Small intestine (tissue), 7 donors: ENCODE results near the gene NOD1. TPM values are rescaled to one million over a fixed set of nuclear protein-coding genes. Genes with fewer than 3 reads are reported as not detected.
"Not testable (repeated sequence)": the region's sequence is repeated elsewhere in the genome, so short reads cannot be mapped to it uniquely, and the experiment has no call there.

Source experiments
- DNase-seq, 2 donors: peaks; one replicate each; pipeline versions ENCODE4 v3.0.0 to v3.0.0-alpha.2; 2013
- FAIRE-seq: peaks from 2 replicates; lab custom pipeline; 2012; peaks lifted over from hg19 to GRCh38; lab: Jason Lieb, UNC
- H3K27ac ChIP-seq, 3 donors: one replicate each; pipeline ENCODE4 v1.5.1; 2013; ENCODE audit warnings: low read length in 2 of 3, mild to moderate bottlenecking in 2 of 3, control low read depth in 1 of 3, inconsistent platforms in 1 of 3, low read depth in 1 of 3, moderate library complexity in 1 of 3
- H3K27me3 ChIP-seq, 3 donors: one replicate each; pipeline ENCODE4 v1.6.1; 2013; ENCODE audit warnings: low read length in 3 of 3, inconsistent platforms in 1 of 3; ENCODE audit not compliant: control insufficient read depth in 3 of 3, insufficient read depth in 3 of 3
- H3K36me3 ChIP-seq, 3 donors: one replicate each; pipeline ENCODE4 v1.6.1; 2013; ENCODE audit warnings: low read length in 3 of 3, inconsistent platforms in 1 of 3, low read depth in 1 of 3, mild to moderate bottlenecking in 1 of 3, moderate library complexity in 1 of 3; ENCODE audit not compliant: control insufficient read depth in 3 of 3, insufficient read depth in 2 of 3
- H3K4me1 ChIP-seq, 3 donors: one replicate each; pipeline ENCODE4 v1.6.1; 2013; ENCODE audit warnings: low read length in 2 of 3, inconsistent platforms in 1 of 3, low read depth in 1 of 3, mild to moderate bottlenecking in 1 of 3, moderate library complexity in 1 of 3; ENCODE audit not compliant: control insufficient read depth in 3 of 3, insufficient read depth in 2 of 3
- H3K4me3 ChIP-seq, 3 donors: one replicate each; pipeline ENCODE4 v1.5.1; 2013; ENCODE audit warnings: low read length in 3 of 3, control low read depth in 1 of 3, inconsistent platforms in 1 of 3, low read depth in 1 of 3, mild to moderate bottlenecking in 1 of 3, moderate library complexity in 1 of 3
- H3K9me3 ChIP-seq, 2 donors: one replicate each; pipeline ENCODE4 v1.6.1; 2013; ENCODE audit warnings: low read depth in 1 of 2, low read length in 1 of 2; ENCODE audit not compliant: control insufficient read depth in 2 of 2, insufficient read depth in 1 of 2
- WGBS, 3 donors: extraction: QIAGEN DNeasy Blood & Tissue Kit; methylation state at CpG; one replicate each; pipeline ENCODE4 v1.1.7; 2013; 5-methylcytosine and 5-hydroxymethylcytosine counted together
- polyA plus RNA-seq, 4 donors: library from polyadenylated mRNA; stranded (reverse) in 3 of 4; unstranded in 1 of 4; fragments of 200-250 nt in 3 of 4; fragments of 120-200 nt in 1 of 4; gene quantifications; one replicate each; pipeline versions ENCODE4 v1.2.1 to v1.2.3, GENCODE V29; 2013
- donor health status: healthy with polysubstance abuse.
- donor health status: control.
- donor health status: control.
- donor health status: Bipolar disorder and iron deficiency.
- donor health status: healthy.

NOD1 gene
- polyA plus RNA-seq, 4 donors, result 3.4 to 8.9 (median 5.5) TPM

DNA sequence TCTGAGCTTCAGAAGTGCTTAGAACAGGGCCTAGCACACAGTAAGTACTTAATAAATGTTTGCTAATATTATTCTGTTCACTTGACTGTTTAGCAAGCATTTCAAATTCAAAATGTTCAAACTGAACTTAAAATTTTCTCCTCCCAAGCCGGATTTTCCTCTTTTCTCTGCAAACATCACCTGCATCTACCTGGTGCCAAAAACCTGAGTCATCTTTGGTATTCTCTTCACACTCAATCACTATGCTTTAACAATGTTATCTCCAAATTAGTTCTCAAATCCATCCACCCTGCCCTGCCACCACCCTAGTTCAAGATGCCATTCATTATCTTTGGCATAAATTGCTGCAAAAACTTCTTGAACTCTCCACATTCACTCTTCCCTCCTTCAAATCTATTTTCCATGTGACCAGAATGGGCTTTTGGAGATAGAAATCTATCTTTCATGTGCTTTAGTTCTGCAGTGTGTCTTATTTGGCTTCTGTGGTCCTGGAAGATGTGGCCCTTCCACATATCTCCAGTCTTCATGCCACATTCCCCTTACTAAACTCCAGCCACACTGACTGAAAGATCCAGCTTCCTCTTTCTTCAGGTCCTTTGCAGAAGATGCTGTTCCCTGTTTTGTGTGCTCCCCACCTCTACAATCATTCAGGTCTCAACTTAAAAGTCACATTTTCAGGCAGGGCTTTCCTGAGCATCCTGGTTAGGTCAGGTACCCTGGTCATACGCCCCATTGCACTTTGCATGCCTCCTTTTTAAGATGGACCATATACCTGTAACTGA, 24.1 kb upstream of the NOD1 start:
- Histone ChIP-seq H3K27ac (no peak overlapping the region), H3K9me3 (peaks cover 0 to 5% of the 10 kb centered on the region in 2 donors), H3K4me3 (no peak overlapping the region), H3K27me3 (no peaks in the 10 kb centered on the region), H3K36me3 (peaks cover 0 to 4% (median 0%) of the 10 kb centered on the region in 3 donors), H3K4me1 (peaks cover 3 to 5% (median 5%) of the 10 kb centered on the region in 3 donors)
- no peak for FAIRE-seq
- no peak for DNase-seq
- 65 to 84% (median 83%) methylated on average over 2 of the region's 2 CpGs for WGBS, 3 donors

DNA sequence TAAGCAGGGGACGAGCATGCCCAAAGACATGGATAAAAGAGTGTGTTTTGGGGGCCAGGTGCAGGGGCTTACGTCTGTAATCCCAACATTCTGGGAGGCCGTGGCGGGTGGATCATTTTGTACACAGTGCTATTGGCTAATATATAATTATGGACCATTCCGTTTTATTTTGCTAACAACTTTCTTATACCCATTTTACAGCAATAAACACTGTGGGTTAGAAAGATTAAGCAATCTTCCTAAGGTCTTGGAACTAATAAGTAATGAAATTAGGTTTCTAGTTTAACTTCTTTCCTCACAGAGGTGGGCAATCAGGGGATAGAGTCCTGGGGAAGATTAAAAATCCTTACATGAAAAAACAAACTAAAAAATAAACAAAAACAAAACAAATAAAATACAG, 22.7 kb upstream of the NOD1 start:
- WGBS, 3 donors, result 94 to 97% (median 96%) methylated on average over 5 of the region's 5 CpGs
- Histone ChIP-seq H3K36me3 (peaks cover 0 to 4% (median 2%) of the 10 kb centered on the region in 3 donors), H3K27me3 (no peaks in the 10 kb centered on the region), H3K4me3 (no peak overlapping the region), H3K27ac (no peak overlapping the region), H3K4me1 (peaks cover 3 to 5% (median 5%) of the 10 kb centered on the region in 3 donors), H3K9me3 (no peaks in the 10 kb centered on the region)
- FAIRE-seq (no peak), DNase-seq (no peak)

DNA sequence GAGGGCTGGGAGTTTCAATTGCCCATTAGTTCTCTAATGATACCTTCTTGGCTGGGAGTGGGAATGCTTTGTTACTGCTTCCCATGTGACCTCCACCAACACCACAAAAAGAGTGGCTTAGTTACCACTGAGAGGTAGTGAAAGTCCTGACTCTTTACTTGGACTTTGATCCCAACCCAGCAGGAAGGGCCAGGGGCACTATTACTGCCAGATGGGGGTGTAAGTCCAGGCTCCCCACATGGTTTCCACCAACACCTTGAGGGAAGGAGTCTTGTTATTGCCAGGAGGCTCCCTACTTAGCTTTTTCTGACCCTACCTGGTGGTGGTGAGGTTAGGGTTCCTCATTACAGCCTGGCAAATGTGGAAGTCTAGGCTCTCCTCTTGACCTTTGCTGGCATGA, 14.6 kb upstream of the NOD1 start:
- Histone ChIP-seq H3K9me3 (peaks cover 0 to 12% of the 10 kb centered on the region in 2 donors), H3K27ac (no peak overlapping the region), H3K36me3 (peaks cover 0 to 4% (median 2%) of the 10 kb centered on the region in 3 donors), H3K4me3 (no peak overlapping the region), H3K27me3 (no peaks in the 10 kb centered on the region), H3K4me1 (peaks cover 2 to 4% (median 2%) of the 10 kb centered on the region in 3 donors)
- peak; percentile 61 to 75 for DNase-seq
- no peak for FAIRE-seq

DNA sequence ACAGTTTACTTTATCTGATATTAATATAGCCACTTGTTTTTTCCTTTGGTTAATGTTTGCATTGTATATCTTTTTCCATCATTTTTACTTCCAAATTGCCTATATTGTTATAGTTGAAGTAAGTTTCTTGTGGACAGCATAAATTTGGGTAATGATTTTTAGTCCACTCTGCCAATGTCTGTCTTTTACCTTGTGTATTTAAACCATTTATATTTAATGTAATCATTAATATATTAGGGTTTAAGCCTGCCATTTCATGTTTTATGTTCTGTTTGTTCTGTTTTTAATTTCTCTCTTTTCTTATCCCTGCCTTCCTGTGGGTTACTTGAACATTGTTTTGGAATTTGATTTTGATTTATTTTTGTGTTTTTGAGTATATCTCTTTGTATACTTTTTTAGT, 12.8 kb upstream of the NOD1 start:
- Histone ChIP-seq H3K27me3 (no peaks in the 10 kb centered on the region), H3K4me1 (peaks cover 2 to 4% (median 2%) of the 10 kb centered on the region in 3 donors), H3K4me3 (no peak overlapping the region), H3K9me3 (peaks cover 0 to 12% of the 10 kb centered on the region in 2 donors), H3K27ac (no peak overlapping the region), H3K36me3 (peaks cover 0 to 4% (median 0%) of the 10 kb centered on the region in 3 donors)
- FAIRE-seq, result no peak
- no peak for DNase-seq

DNA sequence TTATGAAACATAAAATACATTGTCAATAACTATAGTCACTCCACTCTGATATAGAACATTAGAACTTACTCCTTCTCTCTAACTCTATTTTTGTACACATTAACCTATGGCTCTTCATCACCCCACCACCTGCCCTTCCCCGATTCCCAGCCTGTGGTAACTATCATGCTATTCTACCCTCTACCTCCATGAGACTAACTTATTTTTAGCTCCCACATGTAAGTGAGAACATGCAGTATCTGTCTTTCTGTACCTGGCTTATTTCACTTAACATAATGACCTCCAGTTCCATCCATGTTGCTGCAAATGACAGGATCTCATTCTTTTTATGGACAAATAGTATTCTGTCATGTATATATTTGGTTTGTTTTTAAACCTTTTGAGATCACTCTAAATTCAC, 8.8 kb upstream of the NOD1 start:
- WGBS, 3 donors, result 74 to 83% (median 81%) methylated on average over 1 of the region's 1 CpG
- no peaks in the 10 kb centered on the region for H3K4me1 ChIP-seq
- no peak overlapping the region for H3K4me3 ChIP-seq
- no peaks in the 10 kb centered on the region for H3K27me3 ChIP-seq
- no peaks in the 10 kb centered on the region for H3K36me3 ChIP-seq
- no peak overlapping the region for H3K27ac ChIP-seq
- H3K9me3 ChIP-seq, result peaks cover 0 to 6% of the 10 kb centered on the region in 2 donors
- FAIRE-seq, result no peak
- no peak for DNase-seq

DNA sequence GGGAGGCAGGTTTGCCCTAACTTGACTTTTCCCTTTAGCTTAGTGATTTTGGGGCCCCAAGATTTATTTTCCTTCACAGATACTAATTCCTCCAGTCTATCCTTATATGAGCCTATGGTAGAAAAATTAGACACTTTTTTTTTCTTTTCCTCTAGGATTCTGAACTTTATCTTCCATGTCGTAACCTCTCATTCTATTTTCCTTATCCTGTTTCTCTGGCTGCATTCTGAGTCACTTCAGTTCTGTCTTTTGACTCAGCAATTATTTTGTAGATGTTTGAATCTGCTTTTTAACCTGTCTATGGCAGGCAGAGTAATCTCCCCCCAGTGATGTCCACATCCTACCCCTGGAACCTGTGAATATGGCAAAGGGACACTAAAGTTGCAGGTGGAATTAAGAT, 7.1 kb upstream of the NOD1 start:
- no peaks in the 10 kb centered on the region for H3K36me3 ChIP-seq
- no peak overlapping the region for H3K27ac ChIP-seq
- no peaks in the 10 kb centered on the region for H3K27me3 ChIP-seq
- DNase-seq (no peak), FAIRE-seq (no peak)
- H3K9me3 ChIP-seq, result peaks cover 0 to 4% of the 10 kb centered on the region in 2 donors
- no peaks in the 10 kb centered on the region for H3K4me1 ChIP-seq
- no peak overlapping the region for H3K4me3 ChIP-seq
- WGBS, 3 donors, result 90 to 96% (median 93%) methylated on average over 1 of the region's 1 CpG

DNA sequence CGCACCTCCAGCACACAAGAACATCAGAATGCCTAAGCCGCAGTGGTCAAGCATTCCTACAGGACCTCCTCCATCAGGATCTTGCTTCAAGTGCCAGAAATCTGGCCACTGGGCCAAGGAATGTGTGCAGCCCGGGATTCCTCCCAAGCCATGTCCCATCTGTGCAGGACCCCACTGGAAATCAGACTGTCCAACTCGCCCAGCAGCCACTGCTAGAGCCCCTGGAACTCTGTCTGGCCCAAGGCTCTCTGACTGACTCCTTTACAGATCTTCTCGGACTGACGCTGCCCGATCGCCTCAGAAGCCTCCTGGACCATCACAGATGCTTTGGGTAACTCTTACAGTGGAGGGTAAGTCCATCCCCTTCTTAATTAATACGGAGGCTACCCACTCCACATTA, 2.8 kb upstream of the NOD1 start:
- H3K36me3 ChIP-seq, H3K4me1 ChIP-seq, DNase-seq, FAIRE-seq, H3K27ac ChIP-seq, H3K9me3 ChIP-seq, H3K4me3 ChIP-seq, H3K27me3 ChIP-seq: not testable (repeated sequence)
- 94 to 96% (median 94%) methylated on average over 9 of the region's 9 CpGs for WGBS, 3 donors

DNA sequence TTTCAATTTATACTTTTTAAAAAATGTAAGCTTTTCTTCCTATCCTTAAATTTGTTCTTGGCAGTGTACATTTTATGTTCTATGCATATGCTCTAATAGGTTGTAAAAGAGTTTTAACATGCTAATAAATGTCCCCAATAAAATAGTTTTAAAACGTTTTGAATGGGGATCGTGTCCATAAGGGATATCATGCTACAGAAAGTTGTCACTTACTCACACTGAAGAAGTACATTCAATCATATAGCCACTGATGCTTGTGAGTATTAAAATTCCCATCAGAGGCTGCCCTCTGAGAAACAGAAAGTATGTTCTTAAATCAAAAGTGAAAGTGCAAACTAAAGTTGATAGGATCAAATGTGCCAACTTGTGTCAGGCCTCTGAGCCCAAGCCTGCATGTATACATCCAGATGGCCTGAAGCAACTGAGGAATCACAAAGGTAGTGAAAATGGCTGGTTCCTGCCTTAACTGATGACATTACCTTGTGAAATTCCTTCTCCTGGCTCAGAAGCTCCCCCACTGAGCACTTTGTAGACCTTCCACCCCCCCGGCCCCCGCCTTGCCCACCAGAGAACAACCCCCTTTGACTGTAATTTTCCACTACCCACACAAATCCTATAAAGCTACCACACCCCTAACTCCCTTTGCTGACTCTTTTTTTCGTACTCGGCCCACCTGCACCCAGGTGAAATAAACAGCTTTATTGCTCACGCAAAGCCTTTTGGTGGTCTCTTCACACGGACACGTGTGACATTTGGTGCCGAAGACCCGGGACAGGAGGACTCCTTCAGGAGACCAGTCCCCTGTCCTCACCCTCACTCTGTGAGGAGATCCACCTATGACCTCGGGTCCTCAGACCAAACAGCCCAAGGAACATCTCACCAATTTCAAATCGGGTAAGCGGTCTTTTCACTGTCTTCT, 877 bp upstream of the NOD1 start:
- Histone ChIP-seq H3K4me1 (peaks cover 0 to 10% (median 4%) of the 10 kb centered on the region in 3 donors), H3K4me3 (peak overlapping the region in 2 of 3 donors; percentile 82 to 93), H3K27me3 (no peaks in the 10 kb centered on the region), H3K36me3 (peaks cover 0 to 3% (median 0%) of the 10 kb centered on the region in 3 donors), H3K27ac (peak overlapping the region; percentile 89 to 95 (median 91)), H3K9me3 (no peaks in the 10 kb centered on the region)
- 80 to 81% (median 80%) methylated on average over 14 of the region's 14 CpGs for WGBS, 3 donors
- FAIRE-seq (no peak), DNase-seq (peak; percentile 62 to 82)
